Measurements from ENCODE around the gene UCN2. TPM values are rescaled to one million over a fixed set of nuclear protein-coding genes. Genes with fewer than 3 reads are reported as not detected.

The UCN2 gene
- total RNA-seq, 1 experiment from 2014 or later: 0.68 TPM

DNA sequence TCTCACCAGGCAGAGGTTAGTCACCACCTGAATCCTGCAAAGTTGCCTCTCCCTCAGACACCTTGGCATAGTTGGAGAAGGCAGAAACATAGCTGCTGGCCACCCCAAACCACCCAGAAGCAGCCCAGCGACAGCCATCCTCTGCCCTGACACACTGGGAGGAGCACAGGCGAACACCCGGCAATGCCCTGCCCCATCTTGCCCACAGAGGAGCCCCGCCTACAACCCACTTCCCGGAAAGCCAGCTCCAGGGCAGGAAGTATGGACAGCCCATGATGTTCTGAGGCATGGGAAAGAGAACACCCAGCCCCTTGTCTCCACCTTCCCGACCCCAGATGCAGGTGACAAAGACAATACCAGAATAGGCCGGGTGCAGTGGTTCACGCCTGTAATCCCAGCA lies 47.0 kb downstream of the UCN2 start:
- no peaks in the 10 kb centered on the region for H3K23me2 ChIP-seq (ENCODE audit: insufficient read length, low read depth, low read length, poor library complexity, severe bottlenecking)
- Mint-ChIP-seq H3K9me3 (no peaks in the 10 kb centered on the region), H3K4me3 (no peak overlapping the region), H3K36me3 (ENCODE audit: insufficient read depth in 1 of 3, low read depth in 3 of 3) (peaks cover 3 to 13% (median 3%) of the 10 kb centered on the region in 3 experiments; a peak in 4 of 7 replicates), H3K27ac (no peak overlapping the region), H3K27me3 (ENCODE audit: low read depth) (no peaks in the 10 kb centered on the region), H3K4me1 (no peaks in the 10 kb centered on the region; a peak in 1 of 4 replicates)
- H3K9me3 ChIP-seq (ENCODE audit: control insufficient read depth, low read depth, low read length): no peaks in the 10 kb centered on the region
- no peak overlapping the region for H3K18ac ChIP-seq (ENCODE audit: insufficient read length, low read depth, low read length)
- no peak overlapping the region for H3K56ac ChIP-seq (ENCODE audit: insufficient read length, low read depth, low read length)
- H2AK5ac ChIP-seq (ENCODE audit: insufficient read length, low read length): no peak overlapping the region
- no peak overlapping the region for H2BK12ac ChIP-seq (ENCODE audit: insufficient read length, low read depth, low read length)
- no peak overlapping the region for H4K5ac ChIP-seq (ENCODE audit: insufficient read length, low read depth, low read length)
- no peak overlapping the region for H2AFZ ChIP-seq (ENCODE audit: low read length)
- no peak overlapping the region for H2BK5ac ChIP-seq (ENCODE audit: insufficient read length, low read length)
- H4K91ac ChIP-seq (ENCODE audit: insufficient read length, low read depth, low read length): no peak overlapping the region
- no CpG with 5 or more reads among the region's 8 CpGs for WGBS (ENCODE audit: extremely low coverage, insufficient read length, low lambda C conversion rate)
- no peaks in the 10 kb centered on the region for H3K27me3 ChIP-seq (ENCODE audit: insufficient read depth, low read length)
- no peaks in the 10 kb centered on the region for H4K20me1 ChIP-seq (ENCODE audit: control insufficient read depth, insufficient read depth, insufficient read length)
- no peak overlapping the region for H3K4ac ChIP-seq (ENCODE audit: low read depth, low read length)
- H3K4me2 ChIP-seq (ENCODE audit: insufficient read depth, insufficient read length, low read length): no peak overlapping the region
- H3K79me2 ChIP-seq (ENCODE audit: insufficient read depth, low read length): no peaks in the 10 kb centered on the region
- H2BK15ac ChIP-seq (ENCODE audit: low read depth, low read length): no peak overlapping the region
- H4K8ac ChIP-seq (replicated peaks; ENCODE audit: insufficient read length, low read depth, low read length): no peak overlapping the region
- H3T11ph ChIP-seq (ENCODE audit: low read length): no peak overlapping the region
- TF ChIP-seq, protein P1, sequence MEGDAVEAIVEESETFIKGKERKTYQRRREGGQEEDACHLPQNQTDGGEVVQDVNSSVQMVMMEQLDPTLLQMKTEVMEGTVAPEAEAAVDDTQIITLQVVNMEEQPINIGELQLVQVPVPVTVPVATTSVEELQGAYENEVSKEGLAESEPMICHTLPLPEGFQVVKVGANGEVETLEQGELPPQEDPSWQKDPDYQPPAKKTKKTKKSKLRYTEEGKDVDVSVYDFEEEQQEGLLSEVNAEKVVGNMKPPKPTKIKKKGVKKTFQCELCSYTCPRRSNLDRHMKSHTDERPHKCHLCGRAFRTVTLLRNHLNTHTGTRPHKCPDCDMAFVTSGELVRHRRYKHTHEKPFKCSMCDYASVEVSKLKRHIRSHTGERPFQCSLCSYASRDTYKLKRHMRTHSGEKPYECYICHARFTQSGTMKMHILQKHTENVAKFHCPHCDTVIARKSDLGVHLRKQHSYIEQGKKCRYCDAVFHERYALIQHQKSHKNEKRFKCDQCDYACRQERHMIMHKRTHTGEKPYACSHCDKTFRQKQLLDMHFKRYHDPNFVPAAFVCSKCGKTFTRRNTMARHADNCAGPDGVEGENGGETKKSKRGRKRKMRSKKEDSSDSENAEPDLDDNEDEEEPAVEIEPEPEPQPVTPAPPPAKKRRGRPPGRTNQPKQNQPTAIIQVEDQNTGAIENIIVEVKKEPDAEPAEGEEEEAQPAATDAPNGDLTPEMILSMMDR (conservative IDR thresholded peaks at IDR 0.05): no peak
- no peak overlapping the region for H3K14ac ChIP-seq (ENCODE audit: insufficient read depth, low read length)
- H2BK120ac ChIP-seq (ENCODE audit: low read depth, low read length, poor library complexity, severe bottlenecking): no peak overlapping the region
- H3K9ac ChIP-seq (ENCODE audit: extremely low read depth, insufficient read length, low read length): no peak overlapping the region
- H3K23ac ChIP-seq (ENCODE audit: insufficient read length, low read depth, low read length): no peak overlapping the region
- H3K79me1 ChIP-seq (ENCODE audit: insufficient read depth, low read depth, low read length, poor library complexity, severe bottlenecking): no peaks in the 10 kb centered on the region
- H2BK20ac ChIP-seq (ENCODE audit: low read depth, low read length, poor library complexity, severe bottlenecking): no peak overlapping the region
- no peak for DNase-seq
- no peak overlapping the region for H3K27ac ChIP-seq (ENCODE audit: insufficient read length, low read depth, low read length)
- no peaks in the 10 kb centered on the region for H3K4me1 ChIP-seq (ENCODE audit: insufficient read depth, low read length)
